Skeletal muscle tissue (tissue), 4 donors: ENCODE data around the gene ZNF440. TPM values are rescaled to one million over a fixed set of nuclear protein-coding genes. Genes with fewer than 3 reads are reported as not detected.
A peak's percentile ranks its signal among the peaks of the same experiment; 100 is the strongest.

Experiments
- H3K27ac ChIP-seq: one replicate; pipeline ENCODE4 v1.7.0; 2013; ENCODE audit warnings: mild to moderate bottlenecking, low read depth, low read length, inconsistent platforms
- H3K27me3 ChIP-seq, 3 donors: one replicate each; pipeline ENCODE4 v1.7.0; 2013; ENCODE audit warnings: low read length in 3 of 3; ENCODE audit not compliant: control insufficient read depth in 3 of 3, insufficient read depth in 3 of 3
- H3K36me3 ChIP-seq, 3 donors: one replicate each; pipeline ENCODE4 v1.7.0; 2013; ENCODE audit warnings: low read length in 3 of 3; ENCODE audit not compliant: control insufficient read depth in 3 of 3, insufficient read depth in 3 of 3
- H3K4me1 ChIP-seq, 3 donors: one replicate each; pipeline ENCODE4 v1.7.0; 2013; ENCODE audit warnings: low read length in 3 of 3, mild to moderate bottlenecking in 3 of 3; ENCODE audit not compliant: control insufficient read depth in 3 of 3, insufficient read depth in 3 of 3
- H3K4me3 ChIP-seq, 3 donors: one replicate each; pipeline ENCODE4 v1.7.0; 2013; ENCODE audit warnings: low read length in 3 of 3
- H3K9ac ChIP-seq, 3 donors: one replicate each; pipeline ENCODE4 v1.7.0; 2013; ENCODE audit warnings: low read length in 3 of 3, mild to moderate bottlenecking in 3 of 3, moderate library complexity in 2 of 3, low read depth in 1 of 3
- H3K9me3 ChIP-seq, 3 donors: one replicate each; pipeline ENCODE4 v1.7.0; 2013; ENCODE audit warnings: low read length in 3 of 3; ENCODE audit not compliant: control insufficient read depth in 3 of 3
- total RNA-seq: library from RNA; depleted of rRNA; stranded (reverse); fragments of >200 nt; gene quantifications from one replicate; pipeline ENCODE4 v1.2.3, GENCODE V29; 2014
- donor health status: Osteomylitis.

ZNF440 gene
- total RNA-seq, 1 donor from 2014 or later: 6.3 TPM

DNA sequence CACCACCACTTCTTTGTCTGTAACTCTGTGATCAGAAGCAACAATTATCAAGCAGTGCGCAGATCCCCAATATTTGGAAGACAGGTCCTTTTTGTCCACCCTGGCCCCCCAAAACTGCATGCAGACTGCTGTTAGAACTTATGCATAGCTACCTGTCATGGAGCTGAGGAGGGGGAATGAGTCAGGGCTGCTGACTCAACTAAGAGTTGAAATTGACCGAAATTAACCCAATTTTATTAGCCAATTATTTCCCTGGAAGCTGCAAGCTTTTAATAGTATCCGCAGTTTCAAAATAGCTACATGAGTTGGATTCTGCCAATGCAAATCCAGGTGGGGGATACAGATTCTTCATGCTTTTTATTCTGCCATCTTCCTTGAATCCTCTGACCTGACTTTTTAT lies 29.7 kb upstream of the ZNF440 start:
- Histone ChIP-seq H3K4me1 (no peaks in the 10 kb centered on the region), H3K27me3 (no peaks in the 10 kb centered on the region), H3K4me3 (no peak overlapping the region), H3K27ac (no peak overlapping the region), H3K9ac (no peak overlapping the region), H3K9me3 (peaks cover 28 to 44% (median 31%) of the 10 kb centered on the region in 3 donors), H3K36me3 (peaks cover 21 to 34% (median 28%) of the 10 kb centered on the region in 3 donors)

DNA sequence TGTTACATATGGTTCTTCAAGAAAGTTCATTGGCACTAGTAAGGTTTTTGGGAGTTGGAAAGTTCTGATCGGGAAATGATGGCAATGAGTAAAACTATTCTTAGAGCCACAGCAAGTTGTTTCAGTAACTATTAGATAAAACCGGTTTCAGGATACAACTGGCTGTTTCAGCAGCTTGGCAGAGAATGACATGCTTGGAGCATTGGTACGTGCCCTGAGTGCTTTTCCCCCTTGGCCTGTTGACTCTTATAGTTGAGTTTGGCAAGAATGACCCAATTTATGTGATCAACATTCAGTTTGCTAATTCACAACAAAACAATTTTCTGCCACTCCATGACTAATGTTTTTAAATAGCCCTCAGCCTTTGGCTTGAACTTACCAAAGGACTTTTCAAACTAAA lies 26.5 kb upstream of the ZNF440 start:
- peaks cover 0 to 7% (median 3%) of the 10 kb centered on the region in 3 donors for H3K36me3 ChIP-seq
- no peak overlapping the region for H3K9ac ChIP-seq

DNA sequence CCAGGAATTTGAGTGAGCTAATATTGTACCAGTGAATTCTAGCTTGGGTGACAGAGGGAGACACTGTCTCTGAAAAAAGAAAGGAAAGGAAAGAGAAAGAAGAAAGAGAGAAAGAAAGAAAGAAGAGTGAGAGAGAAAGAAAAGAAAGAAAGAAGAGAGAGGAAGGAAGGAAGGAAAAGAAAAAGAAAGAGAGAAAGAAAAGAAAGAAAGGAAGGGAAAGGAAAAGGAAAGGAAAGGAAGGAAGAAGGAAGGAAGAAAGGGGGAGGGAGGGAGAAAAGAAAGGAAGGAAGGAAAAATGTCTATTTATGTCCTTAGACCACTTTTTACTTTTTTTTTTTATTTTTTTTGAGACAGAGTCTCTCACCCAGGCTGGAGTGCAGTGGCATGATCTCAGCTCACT lies 21.1 kb upstream of the ZNF440 start:
- Histone ChIP-seq H3K4me3 (no peak overlapping the region), H3K27me3 (no peaks in the 10 kb centered on the region), H3K27ac (no peak overlapping the region), H3K9me3 (peaks cover 0 to 3% (median 0%) of the 10 kb centered on the region in 3 donors), H3K9ac (no peak overlapping the region), H3K36me3 (no peaks in the 10 kb centered on the region), H3K4me1 (peaks cover 5 to 8% (median 8%) of the 10 kb centered on the region in 3 donors)

More for the DNA sequence above, 26.5 kb upstream of the ZNF440 start:
- Histone ChIP-seq H3K27me3 (no peaks in the 10 kb centered on the region), H3K4me1 (no peaks in the 10 kb centered on the region), H3K9me3 (peaks cover 8 to 20% (median 12%) of the 10 kb centered on the region in 3 donors), H3K4me3 (no peak overlapping the region), H3K27ac (no peak overlapping the region)

DNA sequence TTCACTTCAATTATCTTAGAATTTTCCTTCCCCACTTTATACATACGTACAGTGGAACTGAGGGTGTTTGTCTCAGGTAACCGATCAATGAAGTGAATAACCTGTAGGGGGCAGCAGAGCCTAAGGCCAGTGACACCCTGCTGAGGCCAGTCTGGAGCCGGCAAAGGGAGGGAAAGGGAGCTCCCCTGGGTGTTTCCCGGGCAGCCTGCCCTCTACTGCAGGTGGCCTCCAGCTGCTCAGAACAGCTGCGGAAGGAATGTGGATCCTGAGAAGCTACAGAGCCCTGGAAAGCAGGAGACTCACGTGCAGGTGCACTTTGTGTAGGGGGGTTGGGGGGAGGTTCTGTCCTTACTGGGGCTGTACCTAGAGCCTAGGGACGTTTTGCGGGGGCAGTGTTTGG lies 16.6 kb upstream of the ZNF440 start:
- Histone ChIP-seq H3K4me1 (peaks cover 8 to 12% (median 11%) of the 10 kb centered on the region in 3 donors), H3K4me3 (peak overlapping the region; percentile 90 to 92 (median 91)), H3K36me3 (no peaks in the 10 kb centered on the region), H3K27ac (no peak overlapping the region), H3K9ac (no peak overlapping the region), H3K27me3 (no peaks in the 10 kb centered on the region), H3K9me3 (no peaks in the 10 kb centered on the region)

DNA sequence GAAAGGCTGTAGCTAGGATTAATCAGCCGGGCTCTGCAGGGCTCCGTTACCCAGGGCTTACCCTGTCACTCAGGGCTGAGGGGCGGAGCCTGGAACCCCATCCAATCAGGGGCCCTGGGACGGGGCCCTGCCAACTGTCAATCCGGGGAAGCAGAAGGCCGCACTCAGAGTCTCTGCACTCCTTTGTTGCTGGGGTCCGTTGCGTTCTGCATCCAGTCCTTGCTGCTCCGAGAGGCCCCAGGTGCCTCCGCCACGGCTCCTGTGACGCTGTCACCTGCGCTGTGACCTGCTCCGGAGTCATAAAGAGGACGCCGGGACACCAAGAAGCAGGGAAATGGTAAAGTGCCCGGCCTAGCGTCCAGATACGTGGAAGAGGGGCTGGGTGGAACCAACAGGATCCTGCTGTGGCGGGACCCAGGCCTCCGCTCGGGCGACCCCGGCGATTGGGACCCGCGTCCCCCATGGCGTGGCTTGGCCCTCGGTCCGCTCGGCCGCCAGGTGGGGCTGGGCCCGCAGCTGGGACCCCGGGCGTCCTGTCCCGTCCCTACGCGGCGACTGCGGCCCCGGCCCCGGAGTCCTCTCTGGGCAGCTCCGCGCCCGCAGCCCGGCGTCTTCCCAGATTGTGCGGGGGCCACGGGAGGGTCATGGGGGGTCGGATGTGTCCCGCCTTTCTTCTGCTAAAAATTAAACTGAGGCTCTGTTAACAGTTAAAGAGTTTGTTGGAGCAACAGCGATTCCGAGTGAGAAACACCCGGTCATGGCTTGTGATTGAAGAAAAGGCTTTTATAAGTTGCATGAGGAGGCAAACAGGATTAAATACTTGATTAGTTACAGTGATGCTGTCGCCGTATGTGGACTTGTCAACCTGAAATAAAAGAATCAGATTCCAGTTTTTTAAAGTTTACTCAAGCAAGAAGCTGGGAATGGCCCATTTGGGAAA lies 15.4 kb upstream of the ZNF440 start, which contains the start of gene ZNF491:
TSS of gene ZNF491 (plus strand) at position 133 of the 940 bp plus-strand sequence. CDS start 7,431 bp downstream, outside the sequence.
- Histone ChIP-seq H3K4me3 (peak within 1 kb of the TSS; percentile 90 to 92 (median 91)), H3K36me3 (no peaks in the 10 kb centered on the region), H3K27me3 (no peaks in the 10 kb centered on the region), H3K9me3 (no peaks in the 10 kb centered on the region), H3K9ac (peak within 1 kb of the TSS; percentile 85 to 93 (median 90)), H3K4me1 (peaks cover 8 to 12% (median 11%) of the 10 kb centered on the region in 3 donors), H3K27ac (peak within 1 kb of the TSS; percentile 63)

DNA sequence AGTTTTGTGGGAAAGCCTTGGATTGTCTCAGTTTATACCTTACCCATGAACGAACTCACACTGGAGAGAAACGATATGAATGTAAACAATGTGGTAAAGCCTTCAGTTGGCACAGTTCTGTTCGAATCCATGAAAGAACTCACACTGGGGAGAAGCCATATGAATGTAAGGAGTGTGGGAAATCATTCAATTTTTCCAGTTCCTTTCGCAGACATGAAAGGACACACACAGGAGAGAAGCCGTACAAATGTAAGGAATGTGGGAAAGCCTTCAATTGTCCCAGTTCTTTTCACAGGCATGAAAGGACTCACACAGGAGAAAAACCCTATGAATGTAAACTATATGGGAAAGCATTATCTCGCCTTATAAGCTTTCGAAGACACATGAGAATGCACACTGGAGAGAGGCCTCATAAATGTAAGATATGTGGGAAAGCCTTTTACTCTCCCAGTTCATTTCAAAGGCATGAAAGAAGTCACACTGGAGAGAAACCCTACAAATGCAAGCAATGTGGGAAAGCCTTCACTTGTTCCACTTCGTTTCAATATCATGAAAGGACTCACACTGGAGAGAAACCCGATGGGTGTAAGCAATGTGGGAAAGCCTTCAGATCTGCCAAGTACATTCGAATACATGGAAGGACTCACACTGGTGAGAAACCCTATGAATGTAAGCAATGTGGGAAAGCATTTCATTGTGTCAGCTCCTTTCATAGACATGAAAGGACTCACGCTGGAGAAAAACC lies 7.5 kb upstream of the ZNF440 start:
- Histone ChIP-seq H3K9ac (no peak overlapping the region), H3K9me3 (peaks cover 9 to 27% (median 18%) of the 10 kb centered on the region in 3 donors), H3K27me3 (no peaks in the 10 kb centered on the region), H3K4me1 (no peaks in the 10 kb centered on the region), H3K27ac (no peak overlapping the region), H3K4me3 (peak overlapping the region in 1 of 3 donors; percentile 17), H3K36me3 (peaks cover 19 to 33% (median 27%) of the 10 kb centered on the region in 3 donors)

DNA sequence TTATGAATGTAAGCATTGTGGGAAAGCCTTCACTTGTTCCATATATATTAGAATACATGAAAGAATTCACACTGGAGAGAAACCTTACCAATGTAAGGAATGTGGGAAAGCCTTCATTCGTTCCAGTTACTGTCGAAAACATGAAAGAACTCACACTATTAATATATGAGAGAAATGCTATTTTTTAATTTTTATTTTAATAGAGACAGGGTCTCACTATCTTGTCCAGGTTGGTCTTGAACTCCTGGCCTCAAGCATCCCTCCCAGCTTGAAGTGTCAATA lies 7.0 kb upstream of the ZNF440 start:
- Histone ChIP-seq H3K4me1 (no peaks in the 10 kb centered on the region), H3K27ac (no peak overlapping the region), H3K27me3 (no peaks in the 10 kb centered on the region), H3K4me3 (peak overlapping the region in 1 of 3 donors; percentile 17), H3K9me3 (peaks cover 9 to 27% (median 18%) of the 10 kb centered on the region in 3 donors), H3K9ac (no peak overlapping the region), H3K36me3 (peaks cover 19 to 33% (median 27%) of the 10 kb centered on the region in 3 donors)

DNA sequence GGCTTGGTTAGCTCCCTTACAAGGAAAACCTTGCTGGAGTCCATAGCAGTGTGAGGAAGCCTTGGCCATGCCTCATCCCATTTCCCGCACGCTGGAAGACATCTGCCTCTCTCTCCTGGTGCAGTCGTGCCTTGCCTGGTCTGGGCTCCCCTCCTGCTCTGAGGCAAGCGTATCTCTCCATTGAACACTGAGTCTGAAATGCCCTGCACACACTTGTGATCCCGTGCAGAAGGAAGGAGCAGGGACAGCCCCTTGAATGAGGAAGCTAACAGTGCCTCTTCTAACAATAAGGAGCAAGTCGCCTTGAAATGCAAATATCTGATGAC lies 407 bp upstream of the ZNF440 start:
- no peaks in the 10 kb centered on the region for H3K27me3 ChIP-seq
- peaks cover 0 to 10% (median 2%) of the 10 kb centered on the region in 3 donors for H3K36me3 ChIP-seq
- H3K27ac ChIP-seq: peak overlapping the region; percentile 85
- H3K4me1 ChIP-seq: peaks cover 6 to 13% (median 7%) of the 10 kb centered on the region in 3 donors
- H3K4me3 ChIP-seq: peak overlapping the region; percentile 88 to 96 (median 95)
- H3K9me3 ChIP-seq: no peaks in the 10 kb centered on the region
- H3K9ac ChIP-seq: peak overlapping the region; percentile 90 to 98 (median 94)

DNA sequence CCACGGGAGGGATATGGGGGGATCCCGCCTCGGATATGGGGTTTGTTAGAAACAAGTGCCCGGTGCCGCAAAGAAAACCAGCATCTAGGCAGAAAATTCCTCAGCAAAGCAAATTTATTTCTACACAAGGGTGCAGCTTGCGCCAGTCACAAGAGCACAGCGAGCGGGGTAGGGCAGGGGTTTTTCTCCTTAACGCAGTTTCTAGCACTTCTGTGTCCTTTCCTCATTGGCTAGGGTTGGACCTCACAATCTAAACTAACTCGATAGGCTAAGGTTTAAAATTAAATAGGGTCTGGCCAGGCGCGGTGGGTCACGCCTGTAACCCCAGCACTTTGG lies 595 bp downstream of the ZNF440 start:
- no peaks in the 10 kb centered on the region for H3K27me3 ChIP-seq
- peaks cover 0 to 4% (median 2%) of the 10 kb centered on the region in 3 donors for H3K36me3 ChIP-seq
- H3K9me3 ChIP-seq: no peaks in the 10 kb centered on the region
- H3K9ac ChIP-seq: peak overlapping the region; percentile 90 to 98 (median 94)
- H3K4me1 ChIP-seq: peaks cover 6 to 13% (median 7%) of the 10 kb centered on the region in 3 donors
- peak overlapping the region; percentile 88 to 96 (median 95) for H3K4me3 ChIP-seq
- peak overlapping the region; percentile 85 for H3K27ac ChIP-seq
